HL-60 (cell line): ENCODE data around the gene GALR2.

Experiments used
- CTCF ChIP-seq: IDR thresholded peaks from one replicate; pipeline ENCODE4 v1.5.1; 2011; ENCODE audit warnings: low read length, control low read depth, inconsistent platforms; ENCODE audit not compliant: insufficient read depth
- GABPA ChIP-seq: IDR thresholded peaks from 2 replicates; pipeline ENCODE4 v1.6.1; 2012; ENCODE audit warnings: low read depth
- POLR2AphosphoS5 ChIP-seq: IDR thresholded peaks from 2 replicates; pipeline ENCODE4 v1.6.1; 2012; ENCODE audit warnings: low read depth
- REST ChIP-seq: IDR thresholded peaks from 2 replicates; pipeline ENCODE4 v1.6.1; 2012; ENCODE audit warnings: low read depth; ENCODE audit not compliant: insufficient replicate concordance
- SPI1 ChIP-seq: IDR thresholded peaks from 2 replicates; pipeline ENCODE4 v1.6.1; 2012; ENCODE audit warnings: low read depth, mild to moderate bottlenecking, borderline replicate concordance

GRCh38 chr17:76080768-76081287 is 6.2 kb downstream of the GALR2 start:
- TF ChIP-seq GABPA (no peak), CTCF (no peak), POLR2AphosphoS5 (no peak), REST (no peak), SPI1 (no peak)
